ENCODE data around the gene ICAM5. TPM values are rescaled to one million over a fixed set of nuclear protein-coding genes. Genes with fewer than 3 reads are reported as not detected.

The ICAM5 gene
- total RNA-seq, 2 donors from 2014 or later = 7.1 TPM; not detected in 1

DNA sequence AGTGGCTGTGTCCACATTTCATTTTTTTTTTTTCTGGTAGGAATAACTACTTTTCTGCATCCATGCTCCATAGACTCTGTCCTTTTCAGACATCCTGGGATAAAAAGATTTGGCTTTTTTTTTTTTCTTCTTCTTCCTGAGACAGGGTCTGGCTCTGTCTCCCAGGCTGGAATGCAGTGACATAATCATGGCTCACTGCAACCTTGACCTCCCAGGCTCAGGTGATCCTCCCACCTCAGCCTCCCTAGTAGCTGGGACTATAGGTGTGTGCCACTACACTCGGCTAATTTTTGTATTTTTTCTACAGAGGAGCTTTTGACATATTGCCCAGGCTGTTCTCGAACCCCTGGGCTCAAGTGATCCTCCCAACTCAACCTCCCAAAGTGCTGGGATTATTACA is 53.7 kb downstream of the ICAM5 start:
- Histone ChIP-seq H3K4me3 (no peak overlapping the region), H3K27ac (no peak overlapping the region), H3K9me3 (no peaks in the 10 kb centered on the region), H3K4me1 (replicated peaks) (no peaks in the 10 kb centered on the region), H3K27me3 (replicated peaks; ENCODE audit: insufficient read depth) (no peaks in the 10 kb centered on the region), H3K36me3 (no peaks in the 10 kb centered on the region)
- no peak for DNase-seq (ENCODE audit: low spot score)
- TF ChIP-seq POLR2A (IDR thresholded peaks at IDR 0.05) (no peak), POLR2AphosphoS5 (IDR thresholded peaks at IDR 0.05) (no peak)
- TF ChIP-seq, protein P1, sequence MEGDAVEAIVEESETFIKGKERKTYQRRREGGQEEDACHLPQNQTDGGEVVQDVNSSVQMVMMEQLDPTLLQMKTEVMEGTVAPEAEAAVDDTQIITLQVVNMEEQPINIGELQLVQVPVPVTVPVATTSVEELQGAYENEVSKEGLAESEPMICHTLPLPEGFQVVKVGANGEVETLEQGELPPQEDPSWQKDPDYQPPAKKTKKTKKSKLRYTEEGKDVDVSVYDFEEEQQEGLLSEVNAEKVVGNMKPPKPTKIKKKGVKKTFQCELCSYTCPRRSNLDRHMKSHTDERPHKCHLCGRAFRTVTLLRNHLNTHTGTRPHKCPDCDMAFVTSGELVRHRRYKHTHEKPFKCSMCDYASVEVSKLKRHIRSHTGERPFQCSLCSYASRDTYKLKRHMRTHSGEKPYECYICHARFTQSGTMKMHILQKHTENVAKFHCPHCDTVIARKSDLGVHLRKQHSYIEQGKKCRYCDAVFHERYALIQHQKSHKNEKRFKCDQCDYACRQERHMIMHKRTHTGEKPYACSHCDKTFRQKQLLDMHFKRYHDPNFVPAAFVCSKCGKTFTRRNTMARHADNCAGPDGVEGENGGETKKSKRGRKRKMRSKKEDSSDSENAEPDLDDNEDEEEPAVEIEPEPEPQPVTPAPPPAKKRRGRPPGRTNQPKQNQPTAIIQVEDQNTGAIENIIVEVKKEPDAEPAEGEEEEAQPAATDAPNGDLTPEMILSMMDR (IDR thresholded peaks at IDR 0.05) = no peak
- intact Hi-C loops (cut with DNase I) = no loop called here
- WGBS = 92% methylated on average over 2 of the region's 2 CpGs

DNA sequence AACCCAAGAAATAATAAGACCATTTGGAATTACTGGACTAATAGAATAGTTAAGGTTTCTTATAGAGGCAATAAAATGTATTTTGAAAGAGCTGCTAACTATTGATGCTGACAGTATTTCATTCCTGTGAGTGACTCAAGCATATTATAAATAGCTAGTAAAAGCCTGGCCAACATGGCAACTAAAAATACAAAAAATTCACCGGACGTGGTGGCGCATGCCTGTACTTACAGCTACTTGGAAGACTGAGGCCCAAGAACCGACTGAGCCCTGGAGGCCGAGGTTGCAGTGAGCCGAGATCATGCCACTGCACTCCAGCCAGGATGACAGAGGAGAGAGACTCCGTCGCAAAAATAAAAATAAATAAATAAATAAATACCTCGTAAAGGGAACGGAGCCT is 55.0 kb downstream of the ICAM5 start:
- Histone ChIP-seq H3K27ac (no peak overlapping the region), H3K36me3 (no peaks in the 10 kb centered on the region), H3K4me1 (replicated peaks) (no peaks in the 10 kb centered on the region), H3K4me3 (no peak overlapping the region), H3K9me3 (no peaks in the 10 kb centered on the region), H3K27me3 (replicated peaks; ENCODE audit: insufficient read depth) (no peaks in the 10 kb centered on the region)
- 43% methylated on average over 10 of the region's 10 CpGs for WGBS
- intact Hi-C loops (cut with DNase I) = no loop called here
- DNase-seq (ENCODE audit: low spot score) = no peak
- TF ChIP-seq POLR2AphosphoS5 (IDR thresholded peaks at IDR 0.05) (no peak), POLR2A (IDR thresholded peaks at IDR 0.05) (no peak)
- TF ChIP-seq, protein P1 (IDR thresholded peaks at IDR 0.05) = no peak

Small RNA genes lying within 50 kb of the gene (small RNA-seq; reads per million reads assigned to genes)
- 0 reads per million in 2 donors for gene AC011511.1
- 0 reads per million in 2 donors for gene AC011511.4

Other genes starting within 250 kb of the ICAM5 start
- 10 to 100 TPM; 23.5 to 36.0 TPM for gene SHFL, start 203.6 kb upstream of the ICAM5 start, total RNA-seq
- gene ANGPTL6, start 187.3 kb upstream of the ICAM5 start, total RNA-seq = 1 to 10 TPM in 1 of 2 donors, not detected in 1; 2.4 TPM
- gene PPAN, start 183.6 kb upstream of the ICAM5 start, total RNA-seq = 10 to 100 TPM; 27.6 to 47.2 TPM
- 10 to 100 TPM in 1 of 2 donors, 1 to 10 TPM in 1; 9.2 to 20.8 TPM for gene P2RY11, start 178.3 kb upstream of the ICAM5 start, total RNA-seq
- gene EIF3G, start 170.1 kb upstream of the ICAM5 start, total RNA-seq = 100 to 1,000 TPM; 264 to 300 TPM
- gene DNMT1, start 95.0 kb upstream of the ICAM5 start, total RNA-seq = 10 to 100 TPM; 29.9 to 50.0 TPM
- gene S1PR2, start 58.6 kb upstream of the ICAM5 start, total RNA-seq = 1 to 10 TPM; 4.5 to 8.5 TPM
- gene MRPL4, start 37.7 kb upstream of the ICAM5 start, total RNA-seq = 10 to 100 TPM; 72.6 to 75.6 TPM
- 10 to 100 TPM in 1 of 2 donors, 1 to 10 TPM in 1; 8.9 to 25.1 TPM for gene ICAM1, start 18.8 kb upstream of the ICAM5 start, total RNA-seq
- gene ICAM4, start 3.0 kb upstream of the ICAM5 start, total RNA-seq = 1 to 10 TPM in 1 of 2 donors, not detected in 1; 1.0 TPM
- 10 to 100 TPM in 1 of 2 donors, 1 to 10 TPM in 1; 5.0 to 12.3 TPM for gene ZGLP1, start 19.9 kb downstream of the ICAM5 start, total RNA-seq
- gene FDX2, start 26.1 kb downstream of the ICAM5 start, total RNA-seq = 10 to 100 TPM; 20.9 to 29.9 TPM
- 10 to 100 TPM; 50.2 to 53.2 TPM for gene RAVER1, start 43.6 kb downstream of the ICAM5 start, total RNA-seq
- gene ICAM3, start 49.7 kb downstream of the ICAM5 start, total RNA-seq = 1 to 10 TPM; 6.4 to 6.5 TPM
- 100 to 1,000 TPM in 1 of 2 donors, 10 to 100 TPM in 1; 90.8 to 161 TPM for gene TYK2, start 90.6 kb downstream of the ICAM5 start, total RNA-seq
- gene CDC37, start 113.6 kb downstream of the ICAM5 start, total RNA-seq = 100 to 1,000 TPM; 135 to 159 TPM
- 10 to 100 TPM; 14.5 to 15.1 TPM for gene PDE4A, start 130.6 kb downstream of the ICAM5 start, total RNA-seq
- gene KEAP1, start 213.4 kb downstream of the ICAM5 start, total RNA-seq = 10 to 100 TPM; 93.4 to 94.2 TPM
- gene S1PR5, start 227.5 kb downstream of the ICAM5 start, total RNA-seq = 10 to 100 TPM in 1 of 2 donors, 1 to 10 TPM in 1; 3.4 to 17.0 TPM

Measured in prostate gland (tissue), 2 donors.